NCI-H128 (cell line): ENCODE results near the gene SPG11.
"Not testable (repeated sequence)": the region's sequence is repeated elsewhere in the genome, so short reads cannot be mapped to it uniquely, and the experiment has no call there.

Experiments
- DNase-seq: peaks from one replicate; lab custom pipeline; 2025; ENCODE audit not compliant: unreplicated experiment; lab: John Stamatoyannopoulos, UW

SPG11 gene

DNA sequence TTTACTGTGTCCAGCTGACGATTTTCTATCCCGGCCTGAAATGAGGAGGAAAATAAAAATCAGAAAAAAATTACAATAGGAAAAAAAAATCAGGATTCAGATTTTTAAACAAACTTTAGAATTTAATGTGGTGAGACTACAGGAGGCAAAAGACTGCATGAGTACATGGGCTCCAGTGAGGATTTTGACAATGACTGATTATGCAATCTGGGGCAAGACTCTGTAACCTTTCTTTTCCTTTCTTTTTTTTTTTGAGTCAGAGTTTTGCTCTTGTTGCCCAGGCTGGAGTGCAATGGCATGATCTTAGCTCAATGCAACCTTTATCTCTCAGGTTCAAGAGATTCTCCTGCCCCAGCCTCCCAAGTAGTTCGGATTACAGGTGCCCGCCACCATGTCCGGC is 29.9 kb downstream of the SPG11 start:
- no peak for DNase-seq

- DNase-seq, result not testable (repeated sequence)
These were observed 38.2 kb downstream of the SPG11 start for GRCh38 chr15:44625286-44625685.

DNA sequence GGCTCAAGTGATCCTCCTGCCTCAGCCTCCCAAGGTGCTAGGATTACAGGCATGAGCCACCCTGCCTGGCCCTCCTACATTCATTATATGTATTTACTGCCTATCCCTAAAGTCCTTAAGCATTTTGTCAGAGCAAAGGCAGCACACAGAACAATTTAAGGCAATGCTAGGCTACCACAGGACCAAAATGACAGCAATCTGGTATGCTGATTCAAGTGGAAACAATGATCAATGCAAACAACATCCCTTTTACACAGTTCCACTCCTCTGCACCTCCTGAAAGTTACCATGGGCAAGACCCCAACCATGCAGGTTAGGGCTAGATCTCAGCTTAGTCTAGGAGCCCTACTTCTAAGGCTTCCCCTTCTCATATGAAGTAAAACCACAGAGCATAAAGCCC is 40.3 kb downstream of the SPG11 start:
- no peak for DNase-seq

- no peak for DNase-seq
These were observed 43.4 kb downstream of the SPG11 start for GRCh38 chr15:44620081-44620480.

DNA sequence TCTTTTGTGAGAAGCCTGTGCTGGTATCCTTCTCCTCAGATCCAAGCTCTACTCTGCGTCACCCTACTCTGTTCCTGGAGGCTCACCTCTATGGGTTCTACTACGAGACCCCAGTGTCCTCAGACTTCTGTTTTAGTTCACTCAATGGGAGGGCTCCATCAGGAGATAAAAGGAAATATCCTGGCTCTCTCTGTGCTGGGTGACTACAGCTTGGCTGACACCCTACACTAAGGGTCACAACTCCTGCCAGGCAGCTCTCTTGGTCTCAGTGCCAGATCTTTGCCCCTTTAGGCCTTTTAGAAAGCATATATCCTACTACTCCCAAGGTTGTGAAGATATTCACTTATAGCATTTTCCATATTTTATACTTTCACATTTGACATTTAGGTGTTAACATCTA is 46.5 kb downstream of the SPG11 start:
- DNase-seq, result no peak

DNA sequence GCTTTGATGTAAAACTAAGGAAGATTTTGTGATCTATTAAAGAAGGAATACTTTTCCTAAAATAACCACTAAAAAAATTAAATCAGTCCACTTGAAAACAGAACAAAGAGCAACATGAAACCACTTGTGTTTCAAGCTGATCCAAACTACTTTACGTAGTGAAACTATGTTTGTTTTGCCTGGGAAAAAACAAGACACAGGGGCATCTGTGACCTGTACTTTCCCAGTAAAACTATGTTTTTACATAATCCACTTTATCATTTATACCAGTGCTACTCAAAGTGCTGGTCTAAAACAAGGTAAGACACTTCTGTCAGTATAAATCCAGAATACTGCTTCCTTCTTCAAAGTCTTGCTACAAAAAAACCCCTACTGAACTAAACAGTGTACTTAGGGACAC is 56.7 kb downstream of the SPG11 start:
- DNase-seq, result no peak

- no peak for DNase-seq
These were observed 60.3 kb downstream of the SPG11 start for GRCh38 chr15:44603126-44603525.

DNA sequence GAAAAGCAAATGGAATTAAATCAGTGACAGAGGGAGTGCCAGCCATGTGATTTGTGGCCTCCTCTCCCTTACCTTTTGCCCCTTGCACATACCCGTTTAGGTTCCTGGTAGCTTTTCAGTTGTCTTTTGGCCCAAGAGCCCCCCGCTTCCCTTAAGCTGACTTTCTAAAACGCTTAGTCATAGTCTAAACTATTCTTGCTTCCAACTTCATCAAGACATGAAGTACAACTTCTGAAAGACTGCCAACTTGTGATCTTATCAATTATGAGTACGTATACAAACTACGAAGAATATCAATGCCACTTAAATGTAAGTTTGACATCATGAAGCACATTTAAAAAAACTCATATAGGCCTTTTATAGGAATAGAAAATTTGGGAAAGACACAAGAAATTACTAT is 64.6 kb downstream of the SPG11 start:
- DNase-seq, result no peak

DNA sequence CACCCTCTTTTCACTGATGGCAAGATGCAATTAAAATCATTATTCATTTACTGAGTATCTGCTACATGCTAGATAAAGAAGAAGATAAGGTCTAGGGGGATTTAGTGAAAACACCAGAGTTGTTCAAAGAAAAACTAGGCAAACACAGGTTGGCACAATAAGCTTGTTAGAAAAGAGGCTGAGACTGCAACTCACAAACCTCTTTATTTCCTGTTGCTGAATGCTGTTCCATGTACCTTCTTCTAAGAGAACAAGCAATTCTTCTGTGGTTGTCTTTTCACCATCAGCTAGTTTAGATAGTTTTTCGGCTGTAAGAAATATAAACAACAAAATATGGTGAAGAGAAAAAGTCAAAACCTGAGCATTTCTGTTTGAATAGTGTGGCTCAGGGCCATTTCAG is 65.4 kb downstream of the SPG11 start:
- no peak for DNase-seq

DNA sequence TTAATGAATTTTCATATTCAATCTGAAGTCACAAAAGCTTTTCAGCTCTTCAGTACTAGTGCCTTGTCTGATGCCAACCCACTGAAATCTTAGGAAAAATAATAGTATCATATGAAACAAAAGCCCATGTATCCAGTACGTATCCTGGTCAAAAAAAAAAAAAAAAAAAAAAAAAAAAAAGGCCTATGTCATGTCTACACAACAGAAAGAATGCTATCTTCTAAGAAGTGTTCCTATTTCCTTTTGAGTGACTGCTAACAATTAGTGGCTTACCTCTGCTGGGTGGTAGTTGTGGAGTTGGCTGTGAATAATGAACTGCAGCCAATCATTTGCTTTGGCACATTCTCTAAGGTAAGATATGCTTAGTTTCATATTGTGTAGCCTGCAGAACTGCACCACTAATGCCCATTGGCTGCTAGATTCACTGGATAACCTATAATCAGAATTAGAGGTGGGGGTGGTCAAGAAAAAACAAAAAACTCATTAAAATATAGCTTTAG is 66.9 kb downstream of the SPG11 start:
- DNase-seq, result no peak

- no peak for DNase-seq
These were observed 67.6 kb downstream of the SPG11 start for GRCh38 chr15:44595656-44596510.

DNA sequence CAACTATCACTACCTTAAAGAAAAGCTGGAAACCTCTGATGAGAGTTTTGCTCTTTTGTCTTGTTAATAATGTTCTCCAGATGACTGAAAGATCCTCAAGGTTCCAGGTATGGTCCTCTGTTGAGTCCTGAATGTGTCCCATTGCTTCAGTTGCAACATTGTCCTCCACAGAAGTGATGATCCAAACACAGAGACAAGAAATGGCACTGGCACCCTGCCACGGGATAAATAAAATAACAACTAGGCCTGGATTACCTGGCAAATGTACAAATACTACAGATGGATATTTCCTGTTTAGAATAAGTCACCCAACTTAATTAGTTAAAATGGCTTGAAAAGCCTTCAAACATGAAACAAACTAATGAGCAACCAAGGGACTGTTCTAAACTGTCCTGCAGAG is 68.2 kb downstream of the SPG11 start:
- DNase-seq, result no peak

DNA sequence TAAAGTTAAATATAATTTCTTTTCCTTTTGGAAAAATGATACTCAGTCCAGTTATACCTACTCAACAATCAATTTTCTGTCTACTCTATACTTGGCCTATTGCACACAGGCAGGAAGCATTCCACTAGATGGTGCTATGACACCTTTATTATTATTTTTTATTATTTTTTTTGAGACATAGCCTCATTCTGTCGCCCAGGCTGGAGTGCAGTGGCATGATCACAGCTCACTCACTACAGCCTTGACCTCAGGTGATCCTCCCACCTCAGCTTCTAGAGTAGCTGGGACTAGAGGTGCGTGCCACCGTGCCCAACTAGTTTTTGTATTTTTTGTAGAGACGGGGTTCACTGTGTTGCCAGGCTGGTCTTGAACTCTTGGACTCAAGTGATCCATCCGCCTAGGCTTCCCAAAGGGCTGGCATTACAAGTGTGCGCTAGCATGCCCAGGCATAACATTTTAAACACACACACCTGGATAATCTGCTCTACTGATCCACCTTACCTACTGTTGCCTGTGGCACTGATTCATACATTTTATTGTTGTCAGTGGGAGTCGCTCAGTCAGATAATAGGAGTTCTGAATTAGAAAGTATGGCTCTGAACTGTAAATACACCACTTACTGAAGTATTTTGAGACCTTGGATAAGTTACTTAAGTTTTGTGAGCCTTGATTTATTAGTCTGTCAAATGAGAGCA is 70.3 kb downstream of the SPG11 start:
- DNase-seq, result no peak

DNA sequence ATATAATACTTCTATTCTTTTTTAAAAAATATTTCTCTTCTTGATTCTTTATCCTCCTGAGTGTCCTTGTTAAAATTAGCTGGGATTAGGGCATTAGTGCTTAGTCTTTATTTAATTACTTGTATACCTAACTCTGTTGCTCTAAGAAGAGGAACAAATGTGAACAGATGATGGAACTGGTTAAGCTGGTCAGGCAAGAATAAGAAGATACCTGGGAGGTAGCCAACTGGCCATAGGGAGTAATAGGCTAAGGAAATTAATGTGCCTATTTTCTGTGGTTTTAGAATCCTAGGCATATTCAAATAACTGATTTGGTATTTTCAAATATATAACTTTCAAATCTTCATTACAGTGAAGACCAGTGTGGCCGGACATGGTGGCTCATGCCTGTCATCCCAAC is 72.1 kb downstream of the SPG11 start:
- DNase-seq, result no peak

GRCh38 chr15:44588541-44588940 is 74.9 kb downstream of the SPG11 start:
- DNase-seq, result no peak

DNA sequence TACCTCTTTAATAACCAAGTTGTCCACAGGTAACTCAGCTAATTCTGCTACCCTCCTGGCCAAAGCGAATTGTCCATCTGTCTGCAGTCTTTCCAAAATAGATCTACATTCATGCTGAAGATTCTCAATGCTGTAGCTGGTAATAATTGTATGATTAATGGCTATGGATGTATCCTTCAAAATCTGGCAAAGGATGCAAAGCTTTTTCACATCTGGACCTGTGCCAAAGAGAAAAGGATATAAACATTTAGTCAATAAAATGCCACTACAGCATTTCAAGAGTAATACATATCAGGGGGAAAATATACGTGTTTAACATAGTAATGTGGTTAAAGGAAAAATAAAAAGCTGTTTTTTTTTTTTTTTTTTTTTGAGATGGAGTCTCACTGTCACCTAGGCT is 77.8 kb downstream of the SPG11 start:
- DNase-seq, result no peak

DNA sequence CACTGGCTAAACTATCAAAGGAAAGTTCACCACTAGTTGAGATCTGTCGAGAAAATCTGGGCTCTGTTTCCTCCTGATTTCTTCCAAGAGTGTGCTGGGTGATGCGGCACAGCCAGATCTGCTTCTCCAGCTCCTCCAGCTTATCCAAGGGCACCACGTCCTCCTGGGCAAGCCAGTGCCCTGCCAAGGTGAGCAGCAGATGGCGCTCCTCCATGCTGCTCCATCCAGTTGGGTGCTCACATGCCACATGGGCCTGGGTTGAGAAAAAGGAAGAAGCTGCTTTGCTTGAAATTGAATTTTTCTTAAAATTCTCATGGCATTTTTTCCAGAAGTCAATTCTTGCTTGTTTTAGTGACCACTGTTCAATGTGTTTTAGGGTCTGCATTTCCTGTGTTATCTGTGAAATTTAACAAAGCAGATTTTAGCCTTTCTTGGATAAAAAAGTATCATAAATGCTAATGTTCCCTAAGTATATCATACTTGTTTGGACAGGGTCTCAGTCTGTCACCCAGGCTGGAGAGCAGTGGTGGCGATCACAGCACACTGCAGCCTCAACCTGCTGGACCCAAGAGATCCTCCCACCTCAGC is 79.2 kb downstream of the SPG11 start:
- no peak for DNase-seq

DNA sequence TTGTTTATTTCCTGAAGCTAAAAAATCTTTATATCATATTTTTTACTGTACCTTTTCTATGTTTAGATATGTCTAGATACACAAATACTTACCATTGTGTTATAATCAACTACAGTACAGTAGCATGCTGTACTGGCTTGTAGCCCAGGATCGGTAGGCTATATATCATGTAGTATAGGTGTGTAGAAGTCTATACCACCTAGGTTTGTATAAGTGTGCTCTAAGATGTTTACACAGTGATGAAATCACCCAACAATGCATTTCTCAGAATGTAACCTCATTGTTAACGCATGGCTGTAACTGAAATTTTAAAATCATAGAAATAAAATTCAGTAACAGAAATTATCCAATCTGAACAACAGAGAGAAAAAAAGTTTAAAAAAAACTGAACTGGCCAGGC is 83.4 kb downstream of the SPG11 start:
- no peak for DNase-seq

DNA sequence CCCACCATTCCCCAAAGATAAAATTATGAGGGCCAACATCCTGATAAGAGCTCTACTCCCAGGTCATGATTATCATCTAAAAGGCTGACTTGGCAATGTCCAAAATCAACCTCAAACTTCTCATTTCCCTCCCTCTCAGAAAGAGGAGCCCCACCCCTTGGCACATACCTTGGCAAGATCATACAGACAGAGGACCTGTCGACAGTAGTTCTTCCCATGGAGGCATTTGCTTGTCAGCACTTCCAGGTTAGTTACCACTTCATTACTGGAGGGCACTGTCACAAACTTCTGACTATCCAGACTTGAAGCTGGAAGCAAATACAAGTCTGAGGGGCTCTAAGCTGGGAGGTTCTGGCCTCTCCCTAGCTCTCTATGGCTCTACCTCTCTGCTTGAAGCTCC is 88.7 kb downstream of the SPG11 start:
- no peak for DNase-seq

- no peak for DNase-seq
These were observed 90.1 kb downstream of the SPG11 start for GRCh38 chr15:44573386-44573785.

DNA sequence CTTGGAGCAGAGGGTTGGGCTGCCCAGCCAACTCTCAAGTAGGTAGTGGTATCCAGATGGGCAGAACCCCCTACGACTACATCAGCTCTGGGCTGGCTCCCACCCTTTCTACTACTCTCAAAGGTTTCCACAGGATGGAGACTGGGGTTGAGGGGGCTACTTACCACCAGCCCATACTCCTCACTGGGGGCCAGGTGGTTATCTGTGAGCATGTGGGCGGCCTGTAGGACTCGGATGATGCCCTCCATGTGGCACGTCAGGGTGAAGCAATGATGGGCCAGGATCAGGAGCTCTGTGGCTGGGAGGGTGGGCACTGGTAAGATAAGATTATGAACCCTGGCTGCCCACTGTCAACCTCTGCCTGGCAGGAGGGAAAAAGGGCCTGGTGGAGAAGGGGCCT is 93.1 kb downstream of the SPG11 start:
- DNase-seq, result no peak

DNA sequence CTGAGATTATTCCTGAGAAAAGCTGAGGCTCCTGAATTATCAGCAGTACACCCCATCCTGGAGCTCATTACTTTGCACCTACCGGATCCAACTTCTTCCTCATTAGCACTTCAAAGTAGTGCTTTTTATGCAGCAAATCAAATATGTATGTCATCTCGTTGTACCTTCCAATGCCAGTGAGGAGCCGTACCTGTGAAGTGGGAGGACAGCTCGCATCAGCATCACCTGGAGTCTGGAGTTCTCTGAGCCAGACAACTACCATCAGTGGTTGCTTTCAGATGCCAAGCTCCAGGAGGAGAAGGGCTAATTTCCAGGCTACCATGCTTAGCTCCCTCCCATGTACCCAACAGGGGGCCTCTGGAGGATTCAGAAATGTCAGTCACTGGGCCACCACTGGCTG is 94.1 kb downstream of the SPG11 start:
- no peak for DNase-seq
